A549 (cell line): Measurements from ENCODE around the gene TTLL3. TPM values are rescaled to one million over a fixed set of nuclear protein-coding genes. Genes with fewer than 3 reads are reported as not detected.

Experiments
- ATAC-seq, 2 experiments: fragments of 200-7000 bp in 1 of 2; fragments of >200 bp in 1 of 2; cut with Nextera tagmentation in 1 of 2; cut with Tn5 transposase in 1 of 2; 3 replicates each; pipeline versions ENCODE4 v1.8.0 to v1.9.1; 2018 to 2020; ENCODE audit warnings: mild to moderate bottlenecking in 1 of 2, moderate library complexity in 1 of 2
- CTCF ChIA-PET: fragments of 300-600 bp; sonication (Branson Sonifier 250); formaldehyde crosslinking; extraction: SDS; loops from one replicate; lab custom pipeline; 2021; ENCODE audit warnings: antibody characterized with exemption, inconsistent platforms; lab: Yijun Ruan, JAX
- POLR2A ChIA-PET: fragments of 350-600 bp; formaldehyde crosslinking; extraction: SDS; loops from one replicate; lab custom pipeline; 2021; ENCODE audit warnings: antibody characterized with exemption, inconsistent platforms; lab: Yijun Ruan, JAX
- DNase-seq, 2 experiments: peaks; one replicate each; pipeline versions ENCODE4 v3.0.0 to v3.0.0-alpha.2; 2011 to 2016; ENCODE audit warnings: low read depth in 1 of 2, low spot score in 1 of 2
- FAIRE-seq: peaks from 2 replicates; lab custom pipeline; 2011; peaks lifted over from hg19 to GRCh38; lab: Jason Lieb, UNC
- H3K27ac ChIP-seq, 2 experiments: fragments of >200 bp; sonication (Bioruptor Twin); formaldehyde crosslinking; 3 replicates each; pipeline ENCODE4 v1.5.1; 2016 to 2017
- H3K4me1 ChIP-seq: fragments of >200 bp; sonication (Bioruptor Twin); formaldehyde crosslinking; 3 replicates; pipeline ENCODE4 v1.6.1; 2016
- H3K4me2 ChIP-seq: fragments of >200 bp; sonication (Bioruptor Twin); formaldehyde crosslinking; 3 replicates; pipeline ENCODE4 v1.6.1; 2016
- H3K4me3 ChIP-seq: fragments of >200 bp; sonication (Bioruptor Twin); formaldehyde crosslinking; 3 replicates; pipeline ENCODE4 v1.5.1; 2016
- H3K9me3 ChIP-seq: fragments of >200 bp; sonication (Bioruptor Twin); formaldehyde crosslinking; 3 replicates; pipeline ENCODE4 v1.6.1; 2016
- ATOH8 ChIP-seq: fragments of 250-450 bp; sonication (Bioruptor Pico); IDR thresholded peaks from 2 replicates; pipeline ENCODE4 v1.5.0; 2020; ENCODE audit warnings: low read depth, mild to moderate bottlenecking, moderate library complexity
- CTCF ChIP-seq: fragments of >200 bp; sonication (Bioruptor Twin); formaldehyde crosslinking; IDR thresholded peaks from 3 replicates; pipeline ENCODE4 v1.5.1; 2016
- E2F6 ChIP-seq: IDR thresholded peaks from 2 replicates; pipeline ENCODE4 v1.6.1; 2012; ENCODE audit warnings: low read depth, borderline replicate concordance
- EP300 ChIP-seq, 2 experiments: fragments of >200 bp; sonication (Bioruptor Twin); formaldehyde crosslinking; IDR thresholded peaks; 2 replicates in 1 of 2; 3 replicates in 1 of 2; pipeline ENCODE4 v1.6.1; 2016 to 2017
- GATA3 ChIP-seq: IDR thresholded peaks from 2 replicates; pipeline ENCODE4 v1.6.1; 2012; ENCODE audit warnings: borderline replicate concordance
- HES2 ChIP-seq: fragments of >200 bp; sonication (Bioruptor Twin); formaldehyde crosslinking; IDR thresholded peaks from 2 replicates; pipeline ENCODE4 v1.6.1; 2016
- HOXA7 ChIP-seq: fragments of 250-450 bp; sonication (Bioruptor Pico); IDR thresholded peaks from 2 replicates; pipeline ENCODE4 v1.5.0; 2020; ENCODE audit warnings: mild to moderate bottlenecking, moderate library complexity
- HOXB5 ChIP-seq: fragments of 250-450 bp; sonication (Bioruptor Pico); IDR thresholded peaks from 2 replicates; pipeline ENCODE4 v1.5.0; 2020; ENCODE audit warnings: mild to moderate bottlenecking, moderate library complexity
- JUNB ChIP-seq: fragments of >200 bp; sonication (Bioruptor Twin); formaldehyde crosslinking; IDR thresholded peaks from 2 replicates; pipeline ENCODE4 v1.6.1; 2016
- KDM1A ChIP-seq: fragments of 200-600 bp; sonication (generic); IDR thresholded peaks from 2 replicates; pipeline ENCODE4 v1.6.1; 2016; ENCODE audit warnings: low read depth, mild to moderate bottlenecking
- MAZ ChIP-seq: fragments of 150-350 bp; IDR thresholded peaks from 2 replicates; pipeline ENCODE4 v1.6.1; 2014; ENCODE audit warnings: antibody characterized with exemption, low read depth, low read length, borderline replicate concordance
- MYC ChIP-seq: IDR thresholded peaks from 2 replicates; pipeline ENCODE4 v1.6.1; 2012; ENCODE audit warnings: mild to moderate bottlenecking, inconsistent platforms, low read length, improper control_type of control experiment, borderline replicate concordance
- POLR2AphosphoS2 ChIP-seq: conservative IDR thresholded peaks from 2 replicates; pipeline ENCODE4 v1.6.1; 2012; ENCODE audit warnings: low read length, improper control_type of control experiment, inconsistent platforms
- RAD21 ChIP-seq, 2 experiments: fragments of >200 bp in 1 of 2; sonication (Bioruptor Twin) in 1 of 2; formaldehyde crosslinking in 1 of 2; IDR thresholded peaks in 1 of 2; conservative IDR thresholded peaks in 1 of 2; 2 replicates in 1 of 2; 3 replicates in 1 of 2; pipeline ENCODE4 v1.6.1; 2012 to 2018; ENCODE audit warnings: inconsistent platforms in 1 of 2
- RNF2 ChIP-seq: fragments of 200-600 bp; sonication (generic); IDR thresholded peaks from 2 replicates; pipeline ENCODE4 v1.6.1; 2016; ENCODE audit warnings: low read depth, mild to moderate bottlenecking, antibody characterized with exemption, moderate library complexity, borderline replicate concordance
- SMC3 ChIP-seq: fragments of >200 bp; sonication (Bioruptor Twin); formaldehyde crosslinking; IDR thresholded peaks from 3 replicates; pipeline ENCODE4 v1.6.1; 2018; ENCODE audit warnings: inconsistent platforms
- TP53 ChIP-seq: fragments of 250-450 bp; sonication (Bioruptor Pico); IDR thresholded peaks from 2 replicates; pipeline ENCODE4 v1.5.0; 2021; ENCODE audit warnings: mild to moderate bottlenecking, moderate library complexity
- ZNF302 ChIP-seq: fragments of 250-450 bp; sonication (Bioruptor Pico); IDR thresholded peaks from 2 replicates; pipeline ENCODE4 v1.9.0; 2021; ENCODE audit warnings: inconsistent platforms, mild to moderate bottlenecking, moderate library complexity
- ZSCAN20 ChIP-seq: fragments of 250-450 bp; sonication (Bioruptor Pico); IDR thresholded peaks from 2 replicates; pipeline ENCODE4 v1.8.0; 2022; ENCODE audit warnings: mild to moderate bottlenecking, moderate library complexity
- WGBS: methylation state at CpG from one replicate; pipeline ENCODE4 v1.1.6; 2017; ENCODE audit errors: missing lambda C conversion rate; 5-methylcytosine and 5-hydroxymethylcytosine counted together
- polyA plus RNA-seq, 4 experiments: library from polyadenylated mRNA; depleted of rRNA in 3 of 4; stranded (reverse); fragments of >200 nt; fragmentation: RNase III in 1 of 4; extraction: RNeasy Plus Mini Kit Qiagen cat#74134 plus additional on column Dnase treatment in 1 of 4; gene quantifications; 2 replicates in 3 of 4; 3 replicates in 1 of 4; pipeline ENCODE4 v1.2.3, GENCODE V29; 2011 to 2017
- TF ChIP-seq, protein P1 (sequence below): fragments of 200-600 bp; sonication (generic); IDR thresholded peaks from 2 replicates; pipeline ENCODE4 v1.6.1; 2016; ENCODE audit warnings: antibody characterized with exemption, mild to moderate bottlenecking, moderate library complexity

The TTLL3 gene
- polyA plus RNA-seq, 2 of the 4 experiments (the other 2 are of a cell fraction) = 10.3 to 13.0 TPM

DNA sequence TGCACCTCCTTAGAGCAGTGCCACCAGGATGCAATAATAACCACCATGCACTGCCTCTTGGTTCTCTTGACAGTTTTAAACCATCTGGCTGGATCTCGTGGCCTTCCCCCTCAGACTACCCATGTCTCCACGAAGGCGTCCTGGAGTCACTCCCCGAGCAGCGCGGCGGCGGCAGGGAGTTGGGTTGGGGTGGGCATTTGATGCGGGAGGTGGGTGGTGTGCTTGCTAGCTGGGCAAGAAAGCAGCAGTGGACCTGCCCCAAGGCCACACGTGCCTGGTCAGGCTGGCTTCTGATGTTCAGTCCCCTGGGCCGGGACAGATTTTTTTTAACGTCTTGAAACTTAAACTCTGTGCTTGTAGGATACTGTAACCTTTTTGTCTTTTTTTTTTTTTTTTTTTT, 3.9 kb upstream of the TTLL3 start:
- ATAC-seq = no peak
- WGBS = 95% methylated on average over 12 of the region's 12 CpGs
- peaks cover 25% of the 10 kb centered on the region for H3K4me1 ChIP-seq
- FAIRE-seq = no peak
- POLR2A ChIA-PET = interaction anchor here (3.8 kb wide), 1 partner anchor 13 kb away, joined by 14 read pairs; the partner anchor contains the start of genes ARPC4 and TADA3
- H3K27ac ChIP-seq = no peak overlapping the region
- no peak overlapping the region for H3K4me3 ChIP-seq
- no peak overlapping the region for H3K4me2 ChIP-seq
- no peaks in the 10 kb centered on the region for H3K9me3 ChIP-seq
- DNase-seq = no peak
- CTCF ChIA-PET = interaction anchor here (1.2 to 1.9 kb wide), 2 partner anchors 13 to 91 kb away, joined by 5 read pairs; partner anchors contain the start of genes ARPC4 and TADA3
- TF ChIP-seq CTCF = no peak
- no peak for TF ChIP-seq HES2
- TF ChIP-seq POLR2AphosphoS2 = no peak
- no peak for TF ChIP-seq ATOH8
- TF ChIP-seq GATA3 = no peak
- no peak for TF ChIP-seq RAD21 (conservative IDR thresholded peaks at IDR 0.05 in 1 of 2, IDR thresholded peaks at IDR 0.05 in 1 of 2)
- TF ChIP-seq ZNF302 (CRISPR knock-in tag) = no peak
- no peak for TF ChIP-seq E2F6
- TF ChIP-seq TP53 (CRISPR knock-in tag) = no peak
- TF ChIP-seq HOXA7 (CRISPR knock-in tag) = no peak
- no peak for TF ChIP-seq ZSCAN20 (CRISPR knock-in tag)
- no peak for TF ChIP-seq MYC

- peaks cover 25% of the 10 kb centered on the region for H3K4me1 ChIP-seq
- no peak overlapping the region for H3K4me2 ChIP-seq
- ATAC-seq (no peak), FAIRE-seq (no peak), DNase-seq (no peak)
- no peak for TF ChIP-seq HOXB5 (CRISPR knock-in tag)
- 0 out of 2 replicates have a peak, but pooled peaks have one; percentile 28 for TF ChIP-seq KDM1A
- no peak for TF ChIP-seq RNF2
- no peak overlapping the region for H3K27ac ChIP-seq
- POLR2A ChIA-PET = interaction anchor here (3.2 kb wide), 1 partner anchor 14 kb away, joined by 17 read pairs; the partner anchor contains the start of genes ARPC4 and TADA3
- no peak overlapping the region for H3K4me3 ChIP-seq
- no peaks in the 10 kb centered on the region for H3K9me3 ChIP-seq
- CTCF ChIA-PET = interaction anchor here (0.6 to 2.0 kb wide), 9 partner anchors 14 to 440 kb away, joined by 3 to 8 read pairs (median 3); partner anchors contain the start of genes ARPC4, CRELD1 and TADA3
- 100% methylated on average over 7 of the region's 7 CpGs for WGBS
These were observed 3.1 kb upstream of the TTLL3 start for GRCh38 chr3:9806688-9807589.

- Histone ChIP-seq H3K9me3 (no peaks in the 10 kb centered on the region), H3K27ac (no peak overlapping the region), H3K4me2 (no peak overlapping the region), H3K4me1 (peaks cover 25% of the 10 kb centered on the region), H3K4me3 (no peak overlapping the region)
- FAIRE-seq (no peak), DNase-seq (no peak), ATAC-seq (no peak)
- WGBS = 88% methylated on average over 2 of the region's 2 CpGs
- TF ChIP-seq POLR2AphosphoS2 = no peak
- TF ChIP-seq SMC3 = no peak
- TF ChIP-seq ZNF302 (CRISPR knock-in tag) = no peak
- TF ChIP-seq JUNB = no peak
- TF ChIP-seq, protein P1, sequence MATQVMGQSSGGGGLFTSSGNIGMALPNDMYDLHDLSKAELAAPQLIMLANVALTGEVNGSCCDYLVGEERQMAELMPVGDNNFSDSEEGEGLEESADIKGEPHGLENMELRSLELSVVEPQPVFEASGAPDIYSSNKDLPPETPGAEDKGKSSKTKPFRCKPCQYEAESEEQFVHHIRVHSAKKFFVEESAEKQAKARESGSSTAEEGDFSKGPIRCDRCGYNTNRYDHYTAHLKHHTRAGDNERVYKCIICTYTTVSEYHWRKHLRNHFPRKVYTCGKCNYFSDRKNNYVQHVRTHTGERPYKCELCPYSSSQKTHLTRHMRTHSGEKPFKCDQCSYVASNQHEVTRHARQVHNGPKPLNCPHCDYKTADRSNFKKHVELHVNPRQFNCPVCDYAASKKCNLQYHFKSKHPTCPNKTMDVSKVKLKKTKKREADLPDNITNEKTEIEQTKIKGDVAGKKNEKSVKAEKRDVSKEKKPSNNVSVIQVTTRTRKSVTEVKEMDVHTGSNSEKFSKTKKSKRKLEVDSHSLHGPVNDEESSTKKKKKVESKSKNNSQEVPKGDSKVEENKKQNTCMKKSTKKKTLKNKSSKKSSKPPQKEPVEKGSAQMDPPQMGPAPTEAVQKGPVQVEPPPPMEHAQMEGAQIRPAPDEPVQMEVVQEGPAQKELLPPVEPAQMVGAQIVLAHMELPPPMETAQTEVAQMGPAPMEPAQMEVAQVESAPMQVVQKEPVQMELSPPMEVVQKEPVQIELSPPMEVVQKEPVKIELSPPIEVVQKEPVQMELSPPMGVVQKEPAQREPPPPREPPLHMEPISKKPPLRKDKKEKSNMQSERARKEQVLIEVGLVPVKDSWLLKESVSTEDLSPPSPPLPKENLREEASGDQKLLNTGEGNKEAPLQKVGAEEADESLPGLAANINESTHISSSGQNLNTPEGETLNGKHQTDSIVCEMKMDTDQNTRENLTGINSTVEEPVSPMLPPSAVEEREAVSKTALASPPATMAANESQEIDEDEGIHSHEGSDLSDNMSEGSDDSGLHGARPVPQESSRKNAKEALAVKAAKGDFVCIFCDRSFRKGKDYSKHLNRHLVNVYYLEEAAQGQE = no peak
- no peak for TF ChIP-seq RNF2
- TF ChIP-seq EP300 (IDR thresholded peaks at IDR 0.05) = no peak
- no peak for TF ChIP-seq MYC
- no peak for TF ChIP-seq MAZ
- ChIA-PET POLR2A (interaction anchor here (0.8 to 3.2 kb wide), 2 partner anchors 15 to 76 kb away, joined by 3 to 17 read pairs; partner anchors contain the start of genes ARPC4, BRPF1 and TADA3), CTCF (interaction anchor here (0.9 to 2.0 kb wide), 8 partner anchors 12 to 139 kb away, joined by 3 to 8 read pairs (median 4); partner anchors contain the start of gene CRELD1)
These were observed 2.1 kb upstream of the TTLL3 start for GRCh38 chr3:9807981-9808344.
